ENCODE results near the gene ZNRF1.

ZNRF1 gene

GRCh38 chr16:75160386-75160785 lies 161.6 kb downstream of the ZNRF1 start:
- DNase-seq (ENCODE audit: low spot score), result peak; percentile 43
